HG03280 (cell line): ENCODE data around the gene CAPG.
A peak's percentile ranks its signal among the peaks of the same experiment; 100 is the strongest.
"Not testable (repeated sequence)": the region's sequence is repeated elsewhere in the genome, so short reads cannot be mapped to it uniquely, and the experiment has no call there.

Source experiments
- ATAC-seq: cut with Tn5 transposase; IDR thresholded peaks from one replicate; pipeline ENCODE4 v1.9.1; 2021; ENCODE audit warnings: mild to moderate bottlenecking, moderate library complexity; ENCODE audit not compliant: unreplicated experiment

Gene CAPG

GRCh38 chr2:85367180-85367579 lies 43.0 kb downstream of the CAPG start:
- no peak for ATAC-seq

GRCh38 chr2:85362653-85363387 lies 47.3 kb downstream of the CAPG start:
- ATAC-seq = not testable (repeated sequence)

GRCh38 chr2:85357736-85358135 lies 52.4 kb downstream of the CAPG start:
- ATAC-seq = no peak

- ATAC-seq = no peak
Measured at GRCh38 chr2:85356186-85356585, 54.0 kb downstream of the CAPG start.

GRCh38 chr2:85355521-85355920 lies 54.6 kb downstream of the CAPG start:
- no peak for ATAC-seq

- peak; percentile 9 for ATAC-seq
Measured at GRCh38 chr2:85355073-85355410, 55.1 kb downstream of the CAPG start.

GRCh38 chr2:85354286-85355072 lies 55.7 kb downstream of the CAPG start, which contains the start of the genes ELMOD3 and RETSAT:
Gene ELMOD3 (plus strand): TSS chr2:85354769. CDS start chr2:85357199, 2,430 bp downstream.
Gene RETSAT (minus strand): TSS chr2:85354528. CDS start chr2:85354507, 21 bp downstream.
- peak; percentile 96 for ATAC-seq

- ATAC-seq = peak; percentile 7
Measured at GRCh38 chr2:85353876-85354285, 56.3 kb downstream of the CAPG start.

GRCh38 chr2:85347599-85347998 lies 62.6 kb downstream of the CAPG start:
- ATAC-seq = no peak
